K562 (cell line): Measurements from ENCODE around the gene GRIK2. TPM values are rescaled to one million over a fixed set of nuclear protein-coding genes. Genes with fewer than 3 reads are reported as not detected.

Source experiments
- ATAC-seq: fragments of 200-7000 bp; cut with Tn5 transposase; 3 replicates; pipeline ENCODE4 v1.9.1; 2020; ENCODE audit warnings: moderate library complexity
- BruUV-seq: library from RNA; stranded (reverse); fragments of 400-500 nt; replicated peaks from 2 replicates; lab custom pipeline; 2021; lab: Mats Ljungman, UMichigan
- CTCF ChIA-PET: fragments of 300-600 bp; formaldehyde crosslinking; extraction: SDS; loops from one replicate; lab custom pipeline; 2021; ENCODE audit warnings: low intra/inter-chr PET ratio; lab: Yijun Ruan, JAX
- POLR2A ChIA-PET: fragments of 300-600, 350-650 bp; sonication (Branson Sonifier 250); formaldehyde crosslinking; extraction: SDS; loops from one replicate; lab custom pipeline; 2021; ENCODE audit warnings: antibody characterized with exemption, inconsistent platforms; lab: Yijun Ruan, JAX
- DNase-seq, 4 experiments: peaks; one replicate each; pipeline versions ENCODE4 v3.0.0 to v3.0.0-alpha.2; 2011 to 2018; ENCODE audit warnings: low spot score in 3 of 4, mixed read lengths in 3 of 4; ENCODE audit errors: extremely low read depth in 1 of 4
- FAIRE-seq: peaks from 2 replicates; lab custom pipeline; 2011; peaks lifted over from hg19 to GRCh38; lab: Jason Lieb, UNC
- H2AFZ ChIP-seq: 2 replicates; pipeline ENCODE4 v1.6.0; 2011; ENCODE audit warnings: low read depth, low read length, control low read depth, inconsistent platforms
- H3K27ac ChIP-seq: fragments of 200-600 bp; 3 replicates; pipeline ENCODE4 v1.8.0; 2011; ENCODE audit warnings: low read depth, mild to moderate bottlenecking, control low read depth, inconsistent platforms, low read length, moderate library complexity, mixed read lengths; ENCODE audit errors: extremely low read depth
- H3K27me3 ChIP-seq, 2 experiments: fragments of 300-600 bp in 1 of 2; 2 replicates in 1 of 2; 3 replicates in 1 of 2; pipeline versions ENCODE4 v1.6.0 to v1.8.0; 2011; ENCODE audit warnings: inconsistent platforms in 2 of 2, low read length in 2 of 2, mild to moderate bottlenecking in 1 of 2, mixed read lengths in 1 of 2, moderate library complexity in 1 of 2; ENCODE audit not compliant: control insufficient read depth in 2 of 2, insufficient read depth in 2 of 2
- H3K36me3 ChIP-seq: fragments of 300-600 bp; 3 replicates; pipeline ENCODE4 v1.8.0; 2011; ENCODE audit warnings: mild to moderate bottlenecking, low read length, inconsistent platforms; ENCODE audit not compliant: control insufficient read depth, insufficient read depth
- H3K4me1 ChIP-seq, 2 experiments: fragments of 200-600 bp in 1 of 2; replicated peaks in 1 of 2; 2 replicates in 1 of 2; 3 replicates in 1 of 2; pipeline versions ENCODE4 v1.5.1 to v1.8.0; 2011; ENCODE audit warnings: inconsistent platforms in 2 of 2, low read length in 2 of 2, mild to moderate bottlenecking in 1 of 2, mixed read lengths in 1 of 2, moderate library complexity in 1 of 2; ENCODE audit not compliant: control insufficient read depth in 2 of 2, insufficient read depth in 2 of 2
- H3K4me2 ChIP-seq: 2 replicates; pipeline ENCODE4 v1.6.1; 2011; ENCODE audit warnings: low read length, control low read depth, inconsistent platforms, mixed read lengths; ENCODE audit not compliant: insufficient read depth
- H3K4me3 ChIP-seq: fragments of 200-600 bp; sonication (generic), shearing (Covaris generic); 2 replicates; pipeline ENCODE4 v1.5.1; 2016; ENCODE audit warnings: control low read depth, inconsistent platforms
- H3K79me2 ChIP-seq: fragments of 200-600 bp; 3 replicates; pipeline ENCODE4 v1.8.0; 2011; ENCODE audit warnings: low read length, inconsistent platforms; ENCODE audit not compliant: control insufficient read depth, insufficient read depth
- H3K9ac ChIP-seq, 2 experiments: 2 replicates each; pipeline versions ENCODE4 v1.6.0 to v1.6.1; 2011; ENCODE audit warnings: low read depth in 2 of 2, low read length in 2 of 2, control low read depth in 1 of 2, inconsistent platforms in 1 of 2, mild to moderate bottlenecking in 1 of 2, mixed read lengths in 1 of 2; ENCODE audit not compliant: insufficient read depth in 1 of 2
- H3K9me1 ChIP-seq: one replicate; pipeline ENCODE4 v1.6.0; 2011; ENCODE audit warnings: inconsistent platforms, mild to moderate bottlenecking, low read length, moderate library complexity; ENCODE audit not compliant: control insufficient read depth, insufficient read depth
- H3K9me3 ChIP-seq: replicated peaks from 2 replicates; pipeline ENCODE4 v1.5.1; 2011; ENCODE audit warnings: low read depth, low read length, inconsistent platforms; ENCODE audit not compliant: control insufficient read depth, insufficient read depth
- H4K20me1 ChIP-seq: replicated peaks from 2 replicates; pipeline ENCODE4 v1.6.1; 2011; ENCODE audit warnings: low read length, inconsistent platforms, mixed read lengths; ENCODE audit not compliant: control insufficient read depth, insufficient read depth
- HDAC8 ChIP-seq: fragments of 450-650 bp; IDR thresholded peaks from 2 replicates; pipeline ENCODE4 v1.6.1; 2016; ENCODE audit warnings: mild to moderate bottlenecking, missing genetic modification characterization, moderate library complexity, missing compliant biosample characterization
- HDGF ChIP-seq: fragments of 450-650 bp; IDR thresholded peaks from 2 replicates; pipeline ENCODE4 v1.6.1; 2016
- ILK ChIP-seq: fragments of 450-650 bp; IDR thresholded peaks from 2 replicates; pipeline ENCODE4 v1.6.1; 2016; ENCODE audit warnings: missing genetic modification characterization, low read depth, mild to moderate bottlenecking, missing compliant biosample characterization, moderate library complexity, borderline replicate concordance
- NFATC3 ChIP-seq: fragments of 450-650 bp; IDR thresholded peaks from 2 replicates; pipeline ENCODE4 v1.6.1; 2017; ENCODE audit warnings: mild to moderate bottlenecking
- NONO ChIP-seq, 2 experiments: fragments of 200-400 bp in 1 of 2; fragments of 450-650 bp in 1 of 2; formaldehyde crosslinking in 1 of 2; IDR thresholded peaks; 2 replicates each; pipeline ENCODE4 v1.6.1; 2017; ENCODE audit warnings: low read depth in 2 of 2, mild to moderate bottlenecking in 2 of 2, moderate library complexity in 2 of 2, low read length in 1 of 2
- SAFB ChIP-seq: fragments of 200-400 bp; formaldehyde crosslinking; IDR thresholded peaks from 2 replicates; pipeline ENCODE4 v1.6.1; 2017; ENCODE audit warnings: low read depth, low read length, borderline replicate concordance
- TBP ChIP-seq: optimal IDR thresholded peaks from 2 replicates; pipeline ENCODE3; 2011; ENCODE audit warnings: low read depth, low read length, improper control_type of control experiment
- XRCC4 ChIP-seq: IDR thresholded peaks from one replicate; pipeline ENCODE4 v1.6.1; 2011; ENCODE audit not compliant: insufficient read depth, insufficient read length; ENCODE audit errors: extremely low read depth
- YY1 ChIP-seq, 3 experiments: IDR thresholded peaks; 2 replicates each; pipeline ENCODE4 v1.6.1; 2011; ENCODE audit warnings: low read length in 2 of 3, mild to moderate bottlenecking in 2 of 3, moderate library complexity in 2 of 3, borderline replicate concordance in 1 of 3, control low read depth in 1 of 3, low read depth in 1 of 3; ENCODE audit not compliant: insufficient read depth in 3 of 3, insufficient replicate concordance in 2 of 3, control insufficient read depth in 1 of 3, insufficient read length in 1 of 3; ENCODE audit errors: extremely low read depth in 1 of 3
- ZNF584 ChIP-seq: fragments of 200-800 bp; sonication (Bioruptor generic); IDR thresholded peaks from 2 replicates; pipeline ENCODE4 v1.6.1; 2016; ENCODE audit warnings: low read depth, mild to moderate bottlenecking, missing genetic modification characterization, missing compliant biosample characterization
- ZNF717 ChIP-seq: fragments of 250-450 bp; sonication (Bioruptor Pico); IDR thresholded peaks from 2 replicates; pipeline ENCODE4 v1.5.0; 2021
- WGBS: fragments of 100-300 bp; shearing (Covaris generic); methylation state at CpG from one replicate; pipeline ENCODE4 v1.1.6; 2016; ENCODE audit warnings: low coverage, mixed read lengths; ENCODE audit not compliant: insufficient coverage; ENCODE audit errors: missing lambda C conversion rate; 5-methylcytosine and 5-hydroxymethylcytosine counted together
- in situ Hi-C: fragments of 300-500 bp; cut with MboI; formaldehyde crosslinking; loops from 4 replicates; pipeline ENCODE4 v1.15.0; 2018; ENCODE audit warnings: inconsistent platforms, mixed read lengths
- intact Hi-C: fragments of 100-400 bp; cut with micrococcal nuclease; formaldehyde crosslinking; loops from 2 replicates; pipeline ENCODE4 v1.14.2; 2022
- polyA plus RNA-seq, 8 experiments: library from polyadenylated mRNA; depleted of rRNA in 4 of 8; stranded (reverse) in 5 of 8; unstranded in 3 of 8; fragments of >200 nt; fragmentation: Nextera tagmentation in 2 of 8; fragmentation: Illumina TruSeq in 1 of 8; extraction: Ambion mirVana in 2 of 8; extraction: Trizol in 1 of 8; gene quantifications; 2 replicates each; pipeline versions ENCODE4 v1.2.1 to v1.2.3, GENCODE V29; 2011 to 2014; ENCODE audit warnings: inconsistent platforms in 1 of 8, missing spikeins in 1 of 8
- total RNA-seq, 7 experiments: library from RNA; depleted of rRNA in 6 of 7; stranded (reverse); fragments of >200 nt in 6 of 7; fragmentation: Illumina TruSeq in 2 of 7; extraction: Trizol in 2 of 7; gene quantifications; 2 replicates each; pipeline versions ENCODE4 v1.2.1 to v1.2.3, GENCODE V29; 2011 to 2021; ENCODE audit warnings: low replicate concordance in 1 of 7

Gene GRIK2
- total and polyA plus RNA-seq, 9 of the 15 experiments (the other 6 are each of a cell fraction or from before 2014, with no cell fraction given): not detected

DNA sequence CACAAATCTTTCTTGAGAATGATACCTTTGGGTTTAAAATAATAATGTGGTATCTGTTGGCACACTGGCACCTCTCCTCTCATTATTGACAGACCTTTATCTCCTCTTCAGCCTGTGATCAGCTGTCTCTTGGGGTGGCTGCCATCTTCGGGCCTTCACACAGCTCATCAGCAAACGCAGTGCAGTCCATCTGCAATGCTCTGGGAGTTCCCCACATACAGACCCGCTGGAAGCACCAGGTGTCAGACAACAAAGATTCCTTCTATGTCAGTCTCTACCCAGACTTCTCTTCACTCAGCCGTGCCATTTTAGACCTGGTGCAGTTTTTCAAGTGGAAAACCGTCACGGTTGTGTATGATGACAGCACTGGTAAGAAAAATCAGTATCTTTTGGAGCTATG, 232.8 kb downstream of the GRIK2 start:
- WGBS: 0% methylated on average over 4 of the region's 6 CpGs
- Histone ChIP-seq H3K36me3 (no peaks in the 10 kb centered on the region), H3K9ac (no peak overlapping the region), H3K9me3 (no peaks in the 10 kb centered on the region), H3K4me2 (no peak overlapping the region), H4K20me1 (no peaks in the 10 kb centered on the region), H3K4me1 (no peaks in the 10 kb centered on the region), H3K79me2 (no peaks in the 10 kb centered on the region), H3K27me3 (no peaks in the 10 kb centered on the region), H2AFZ (no peak overlapping the region), H3K9me1 (no peaks in the 10 kb centered on the region), H3K4me3 (no peak overlapping the region), H3K27ac (no peak overlapping the region)
- in situ Hi-C loops: no loop called here
- DNase-seq (no peak), ATAC-seq (no peak), FAIRE-seq (no peak)
- intact Hi-C loops: no loop called here
- ChIA-PET CTCF (no interaction called here), POLR2A (no interaction called here)
- no peak for TF ChIP-seq SAFB
- TF ChIP-seq HDGF: no peak
- TF ChIP-seq ZNF717 (CRISPR knock-in tag): no peak
- no peak for TF ChIP-seq XRCC4
- TF ChIP-seq ILK (tag): no peak
- TF ChIP-seq ZNF584 (CRISPR knock-in tag): no peak
- no peak for TF ChIP-seq YY1 (IDR thresholded peaks at IDR 0.05; ENCODE audit: borderline replicate concordance in 1 of 3, control insufficient read depth in 1 of 3, extremely low read depth in 1 of 3, insufficient read depth in 3 of 3, insufficient read length in 1 of 3, insufficient replicate concordance in 2 of 3, low read depth in 1 of 3, low read length in 2 of 3)
- TF ChIP-seq TBP: no peak
- no peak for TF ChIP-seq NFATC3
- no peak for TF ChIP-seq HDAC8 (tag)
- TF ChIP-seq NONO (IDR thresholded peaks at IDR 0.05; ENCODE audit: low read depth in 2 of 2, low read length in 1 of 2): no peak
- BruUV-seq: no TSS peak
